Activated T-helper 1 cell treated with anti-CD3 and anti-CD28 coated beads, Interleukin-2, amount 50 U/mL, for 16 hours (primary cell): ENCODE measurements around the gene CCDC179.

Source experiments
- DNase-seq, 2 donors: peaks; one replicate each; pipeline ENCODE4 v3.0.0-alpha.2; 2020; ENCODE audit warnings: low read depth in 1 of 2, low spot score in 1 of 2

CCDC179 gene

DNA sequence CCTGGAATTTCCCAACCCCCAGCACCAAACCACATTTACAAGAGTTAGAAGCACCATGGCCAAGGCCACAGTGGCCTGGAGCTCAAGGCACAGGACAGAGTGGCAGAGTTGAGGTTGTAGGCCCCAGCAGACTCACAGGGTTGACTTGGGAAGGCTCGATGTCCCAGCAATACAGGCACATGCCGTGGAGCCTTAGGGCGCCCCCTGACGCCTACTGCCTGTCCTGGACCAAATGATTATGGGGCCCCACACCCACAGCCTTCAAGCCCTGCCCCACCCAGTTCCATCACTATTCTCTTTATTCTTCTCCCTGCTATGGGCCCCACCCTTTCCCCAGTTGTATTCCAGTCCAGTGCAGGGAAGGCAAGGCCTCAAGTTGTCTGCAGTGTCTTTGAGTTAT, at the start of gene CCDC179:
Gene CCDC179, minus strand, starts transcription at position 234 of the 400 bp plus-strand sequence. Its CDS starts 53 bp downstream, at position 181.
- no peak for DNase-seq

DNA sequence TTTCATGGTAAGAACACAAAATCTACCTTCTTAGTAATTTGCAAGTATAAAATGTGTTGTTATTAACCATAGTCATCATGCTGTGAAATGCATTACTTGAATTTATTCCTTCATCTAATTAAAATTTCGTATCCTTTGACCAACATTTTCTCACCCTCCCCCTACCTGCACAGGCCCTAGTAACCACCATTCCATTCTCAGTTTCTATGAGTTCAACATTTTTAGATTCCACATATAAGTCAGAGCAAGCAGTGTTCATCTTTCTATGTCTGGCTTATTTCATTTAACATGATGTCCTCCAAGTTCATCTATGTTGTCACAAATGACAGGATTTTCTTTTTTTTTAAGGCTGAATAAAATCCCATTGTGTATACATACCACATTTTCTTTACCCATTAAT, 43.5 kb upstream of the CCDC179 start:
- DNase-seq, result no peak

DNA sequence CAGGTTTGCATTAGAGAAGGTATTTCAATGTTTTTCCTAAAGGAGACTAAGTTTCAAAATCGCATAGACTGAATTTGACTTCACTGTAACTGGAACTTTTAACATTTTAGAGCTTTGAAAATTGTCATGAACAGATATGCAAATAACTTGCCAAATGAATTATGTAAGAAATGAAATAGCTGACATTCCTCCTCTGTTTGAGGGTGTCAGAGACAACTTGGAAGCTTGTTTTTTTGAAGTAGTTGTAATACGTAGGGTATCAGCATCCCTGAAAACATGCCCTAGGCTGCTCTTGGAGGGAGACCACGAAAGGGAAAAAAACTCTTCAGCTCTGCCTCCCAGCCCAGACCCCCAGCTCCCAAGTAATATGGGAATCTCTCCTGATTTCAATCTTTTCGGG, 41.3 kb upstream of the CCDC179 start:
- DNase-seq, result no peak

DNA sequence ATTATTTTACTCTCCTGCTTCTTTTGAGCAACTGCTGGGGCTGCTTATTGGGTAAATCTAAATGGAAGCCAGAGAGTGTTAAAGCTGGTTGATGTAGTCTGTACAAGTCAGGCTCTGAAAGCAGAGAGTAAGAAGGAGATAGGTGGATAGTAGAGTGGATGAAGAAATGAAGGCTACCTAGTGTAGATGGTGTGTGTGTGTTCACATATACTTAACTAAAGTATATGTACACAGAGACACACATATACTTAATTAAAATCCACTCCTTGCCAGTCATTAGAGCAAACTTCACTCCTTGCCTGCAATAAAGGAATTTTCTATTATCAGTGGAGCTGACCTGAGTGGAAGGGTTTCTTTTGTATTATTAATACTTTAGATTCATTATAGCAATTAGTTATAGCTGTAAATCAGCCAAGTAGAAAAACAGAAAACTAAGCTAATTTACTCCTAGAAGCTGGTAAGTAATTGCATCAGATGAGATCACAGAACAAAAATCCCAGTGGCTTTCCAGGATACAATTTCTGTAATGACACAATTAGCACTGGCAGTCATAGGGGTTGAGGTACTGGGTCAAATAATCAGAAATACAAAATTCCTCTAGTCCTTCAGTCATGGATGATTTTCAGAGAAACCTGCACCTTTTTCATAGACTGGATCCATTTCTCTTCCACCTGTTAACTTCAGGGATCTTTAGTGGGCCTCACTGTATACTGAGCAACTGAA, 40.7 kb upstream of the CCDC179 start:
- no peak for DNase-seq

DNA sequence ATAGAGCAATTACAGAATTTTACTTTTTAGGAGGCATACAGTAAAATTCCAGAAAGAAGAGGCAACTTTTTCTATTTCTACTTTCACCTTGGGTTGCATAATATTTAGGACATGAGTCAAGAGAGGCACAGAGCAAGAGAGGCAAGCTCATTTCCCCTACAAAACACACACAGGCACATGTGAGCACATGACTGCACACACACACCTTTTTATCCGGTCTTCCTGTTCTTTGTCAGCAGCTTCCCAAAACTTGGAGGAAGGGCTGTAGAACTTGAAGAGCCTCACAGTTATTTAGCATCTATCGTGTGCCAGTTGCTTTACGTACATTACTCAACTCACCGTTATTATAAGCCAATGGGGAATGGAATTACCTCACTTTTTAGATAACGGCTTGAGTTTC, 37.8 kb upstream of the CCDC179 start:
- DNase-seq, result no peak

DNA sequence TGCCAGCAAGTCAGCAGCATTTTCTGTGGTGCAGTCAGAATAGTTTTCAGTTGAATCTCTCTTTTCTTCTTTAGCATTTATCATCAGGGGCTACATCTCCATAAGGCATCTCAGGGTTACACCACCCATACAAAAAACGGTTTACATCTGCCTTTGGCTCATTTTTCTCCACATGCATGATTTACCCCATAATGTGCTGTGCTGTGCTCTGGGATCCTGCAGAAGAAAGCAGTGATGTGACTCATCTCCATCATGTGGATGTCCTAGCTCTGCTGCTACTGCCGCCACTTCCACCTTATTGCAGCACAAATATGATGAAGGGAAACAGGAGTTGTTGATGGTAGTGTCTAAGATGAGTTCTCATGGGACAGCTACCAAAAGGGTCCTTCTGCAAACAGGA, 30.0 kb upstream of the CCDC179 start:
- no peak for DNase-seq

DNA sequence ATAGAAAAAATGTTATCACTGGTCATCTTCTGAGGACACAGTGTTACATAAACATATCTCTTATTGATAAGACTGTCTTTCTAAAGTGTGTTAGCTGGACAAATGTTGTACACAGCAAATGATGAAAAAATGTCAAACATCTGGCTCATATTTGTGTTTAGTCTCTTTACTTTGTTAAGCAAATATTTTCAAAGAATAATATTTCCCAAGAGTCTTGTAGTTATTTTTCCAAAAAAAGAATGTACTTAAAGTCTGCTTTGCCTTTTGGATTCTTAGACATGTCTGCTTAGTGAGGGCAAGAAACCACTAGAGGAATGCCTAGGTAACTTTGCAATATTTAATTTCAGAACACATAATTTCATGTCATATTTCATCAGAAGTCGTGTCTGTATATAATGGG, 23.9 kb upstream of the CCDC179 start:
- no peak for DNase-seq

DNA sequence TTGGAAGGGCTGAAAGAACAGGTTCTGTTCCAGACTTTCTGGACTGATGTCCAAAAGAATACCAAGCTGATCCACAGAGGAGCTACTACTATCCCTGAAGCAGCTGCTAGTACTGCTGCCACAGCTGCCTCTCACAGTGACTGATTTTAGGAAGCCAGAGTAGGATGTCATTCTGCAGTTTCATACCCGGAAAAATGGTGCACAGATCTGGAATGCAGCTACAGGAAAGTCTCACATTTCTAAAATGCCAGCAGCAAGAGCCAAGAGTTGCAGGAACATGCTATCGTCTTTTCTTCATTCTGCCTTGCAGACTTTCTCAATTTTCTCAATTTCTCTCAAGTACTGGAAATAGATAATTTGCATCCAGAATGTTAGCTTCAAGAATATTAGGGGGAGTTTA, 19.4 kb upstream of the CCDC179 start:
- DNase-seq, result no peak

DNA sequence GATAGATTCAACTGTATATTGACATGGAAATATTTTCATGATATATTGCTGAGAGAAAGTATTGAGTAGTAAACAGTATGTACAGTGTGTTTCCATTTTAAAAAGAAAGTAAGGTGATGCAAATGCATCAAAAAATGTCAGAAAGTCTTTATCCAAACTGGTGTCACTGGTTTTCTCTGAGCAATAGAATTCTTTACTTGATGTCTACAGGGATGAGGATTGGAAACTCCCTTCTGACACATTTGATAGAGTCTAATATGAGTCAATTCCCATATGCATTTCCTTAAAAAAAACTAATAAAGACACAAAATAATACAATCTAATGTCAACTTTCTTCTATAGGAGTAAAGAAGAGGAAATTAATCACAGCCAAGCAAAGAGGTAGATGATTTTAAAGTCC, 18.3 kb upstream of the CCDC179 start:
- no peak for DNase-seq

DNA sequence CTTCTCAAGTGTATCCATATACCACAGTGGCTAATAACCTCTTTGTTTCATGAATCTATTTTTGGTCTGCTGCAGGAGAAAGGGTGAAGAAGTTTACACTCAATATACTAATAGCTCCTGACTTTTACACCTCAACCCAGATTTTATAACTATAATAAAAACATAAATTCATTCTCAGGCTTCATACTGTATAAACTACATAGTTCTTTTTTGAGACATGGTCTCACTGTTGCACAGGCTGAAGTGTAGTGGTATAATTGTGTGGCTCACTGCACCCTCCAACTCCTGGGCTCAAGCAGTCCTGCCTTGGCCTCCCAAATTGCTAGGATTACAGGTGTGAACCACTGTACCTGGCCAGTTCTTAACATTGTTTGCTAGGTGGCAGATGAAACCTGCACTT, 17.8 kb upstream of the CCDC179 start:
- DNase-seq, result no peak

DNA sequence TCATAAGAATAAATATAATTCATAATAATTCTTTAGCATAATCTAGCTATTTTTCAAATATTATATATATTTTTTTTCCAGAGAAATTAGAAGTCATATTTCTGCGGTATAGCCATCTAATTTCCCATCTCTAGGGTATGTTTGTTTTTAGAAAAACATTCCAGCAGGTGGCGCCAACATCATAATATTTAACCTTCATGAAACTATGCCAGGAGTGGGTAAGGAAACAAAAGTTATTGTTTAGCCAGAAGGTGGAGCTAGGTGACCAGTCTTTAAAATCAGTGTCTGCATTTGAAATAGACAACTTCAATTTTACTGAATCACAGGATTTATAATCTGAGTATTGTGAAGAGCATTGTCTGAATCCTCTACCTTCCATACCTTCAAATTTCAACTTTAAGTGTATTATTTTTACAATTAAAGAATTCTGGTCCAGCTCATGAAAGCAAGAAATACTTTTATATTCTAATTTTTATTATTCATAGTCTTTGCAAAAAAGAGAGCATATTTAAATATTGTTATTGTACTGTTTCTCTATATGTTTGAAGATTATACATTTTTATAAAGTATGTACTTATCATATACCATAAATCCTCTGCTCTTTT, 15.7 kb upstream of the CCDC179 start:
- peak in 1 of 2 donors; percentile 4 for DNase-seq

DNA sequence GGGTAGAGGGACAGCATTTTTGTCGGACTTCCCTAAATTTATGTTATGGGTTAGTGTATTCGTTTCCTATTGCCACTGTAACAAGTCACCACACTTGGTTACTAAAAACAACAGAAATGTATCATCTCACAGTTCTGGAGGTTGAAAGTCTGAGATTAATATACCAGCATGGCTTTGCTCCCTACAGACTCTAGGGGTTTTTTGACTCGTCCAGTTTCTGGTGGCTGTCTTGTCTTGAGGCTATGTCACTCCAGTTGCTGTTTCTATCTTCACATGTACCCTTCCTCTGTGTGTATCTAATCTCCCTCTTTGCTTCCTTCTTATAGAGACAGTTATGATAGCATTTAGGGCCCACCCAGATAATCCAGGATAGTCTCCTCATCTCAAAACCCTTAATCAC, 9.1 kb upstream of the CCDC179 start:
- DNase-seq, result no peak

DNA sequence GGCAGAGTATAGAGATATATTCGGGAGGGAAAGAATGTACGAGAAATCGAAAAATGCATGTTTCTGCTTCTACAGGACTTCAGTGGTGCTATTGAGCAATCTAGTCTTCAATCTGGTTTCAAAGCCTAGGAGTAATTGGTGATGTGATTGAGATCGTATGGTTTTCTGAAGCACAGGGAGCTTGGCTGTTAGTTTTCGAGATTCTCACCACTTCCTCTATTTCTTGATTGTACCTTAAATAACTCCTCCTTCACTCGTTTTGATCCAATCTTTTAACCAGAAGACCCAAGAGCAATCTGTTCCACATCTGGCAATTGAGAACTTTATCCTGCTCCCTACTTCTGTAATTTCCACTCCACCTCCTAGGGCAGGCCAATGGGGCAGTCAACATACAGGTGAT, 518 bp downstream of the CCDC179 start:
- no peak for DNase-seq

DNA sequence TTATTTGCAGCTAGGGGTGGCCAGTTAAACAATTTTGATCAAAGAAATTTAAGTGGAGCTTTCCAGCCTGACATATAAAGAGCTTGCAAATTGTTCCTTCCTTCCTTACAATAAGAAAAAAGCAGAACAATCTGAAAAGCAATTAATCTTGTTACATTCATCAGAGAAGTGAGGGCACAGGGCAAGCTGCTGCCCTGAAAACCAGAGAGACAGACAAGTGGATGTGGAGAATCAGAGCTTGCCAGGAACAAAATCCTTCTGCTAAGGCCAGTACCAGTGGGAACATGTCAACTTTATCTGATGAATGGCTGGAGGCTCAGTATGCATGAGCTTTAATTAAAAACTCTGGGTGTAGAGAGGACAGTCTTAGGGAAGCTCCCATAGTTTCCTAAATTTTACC, 8.8 kb downstream of the CCDC179 start:
- no peak for DNase-seq

DNA sequence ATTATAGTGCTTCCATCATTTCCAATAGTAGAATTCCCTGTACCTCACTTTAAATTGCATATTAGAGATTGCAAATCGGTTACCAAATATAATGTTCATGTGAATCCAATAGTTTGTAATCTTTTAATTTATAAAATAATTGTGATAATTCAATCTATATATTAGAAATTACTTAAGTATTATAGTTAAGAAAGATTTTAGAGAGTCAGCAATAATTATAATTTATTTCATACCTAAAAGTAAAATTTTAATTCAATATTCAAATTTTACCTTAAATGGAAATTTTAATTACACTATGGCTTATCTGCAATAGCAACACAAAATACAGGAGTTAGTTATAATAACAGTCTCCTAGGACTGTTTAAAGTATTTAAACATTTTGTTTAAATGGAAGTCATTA, 13.5 kb downstream of the CCDC179 start:
- no peak for DNase-seq

DNA sequence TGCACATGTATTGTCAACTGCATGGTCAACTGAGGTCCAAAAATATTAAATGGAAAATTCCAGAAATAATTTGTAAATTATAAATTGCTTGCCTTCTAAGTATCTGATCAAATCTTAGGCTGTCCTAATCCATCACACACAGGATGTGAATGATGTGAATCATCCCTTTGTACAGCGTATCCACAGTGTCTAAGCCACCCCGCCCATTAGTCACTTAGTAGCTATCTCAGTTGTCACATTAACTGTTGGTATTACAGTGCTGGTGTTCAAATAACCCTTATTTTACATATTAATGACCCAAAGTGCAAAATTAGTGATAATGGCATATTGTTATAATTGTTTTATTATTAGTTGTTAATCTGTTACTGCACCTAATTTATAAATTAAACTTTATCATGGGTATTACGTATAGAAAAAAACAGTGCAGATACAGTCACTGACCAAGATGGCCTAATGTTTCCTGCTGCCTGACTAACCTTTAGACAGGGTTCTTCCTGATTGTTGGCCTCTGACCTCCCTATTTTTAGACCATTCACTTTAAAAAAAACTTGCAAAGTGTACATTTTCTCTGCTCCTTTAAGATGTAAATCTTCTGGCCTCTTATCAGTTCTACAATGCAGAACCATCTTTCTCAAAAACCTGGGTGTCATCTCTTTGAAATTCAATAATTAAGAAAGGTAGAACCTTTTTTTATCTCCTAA, 27.8 kb downstream of the CCDC179 start:
- DNase-seq, result no peak

DNA sequence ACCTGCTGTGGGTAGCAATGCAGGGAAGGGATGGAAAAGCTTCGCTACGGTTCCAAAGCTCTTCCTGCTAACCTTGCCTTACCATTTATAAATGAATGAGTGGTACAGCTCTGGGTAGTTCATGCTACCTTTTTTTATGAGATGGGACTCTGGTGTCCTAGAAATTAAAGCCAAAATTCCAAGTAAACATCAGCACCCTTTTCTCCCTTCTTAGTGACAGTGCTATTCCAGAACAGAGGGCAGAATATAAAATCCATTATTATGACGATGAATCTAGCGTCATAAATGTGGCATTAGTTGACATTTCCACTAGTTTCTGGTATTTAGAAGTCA, 30.2 kb downstream of the CCDC179 start:
- no peak for DNase-seq

DNA sequence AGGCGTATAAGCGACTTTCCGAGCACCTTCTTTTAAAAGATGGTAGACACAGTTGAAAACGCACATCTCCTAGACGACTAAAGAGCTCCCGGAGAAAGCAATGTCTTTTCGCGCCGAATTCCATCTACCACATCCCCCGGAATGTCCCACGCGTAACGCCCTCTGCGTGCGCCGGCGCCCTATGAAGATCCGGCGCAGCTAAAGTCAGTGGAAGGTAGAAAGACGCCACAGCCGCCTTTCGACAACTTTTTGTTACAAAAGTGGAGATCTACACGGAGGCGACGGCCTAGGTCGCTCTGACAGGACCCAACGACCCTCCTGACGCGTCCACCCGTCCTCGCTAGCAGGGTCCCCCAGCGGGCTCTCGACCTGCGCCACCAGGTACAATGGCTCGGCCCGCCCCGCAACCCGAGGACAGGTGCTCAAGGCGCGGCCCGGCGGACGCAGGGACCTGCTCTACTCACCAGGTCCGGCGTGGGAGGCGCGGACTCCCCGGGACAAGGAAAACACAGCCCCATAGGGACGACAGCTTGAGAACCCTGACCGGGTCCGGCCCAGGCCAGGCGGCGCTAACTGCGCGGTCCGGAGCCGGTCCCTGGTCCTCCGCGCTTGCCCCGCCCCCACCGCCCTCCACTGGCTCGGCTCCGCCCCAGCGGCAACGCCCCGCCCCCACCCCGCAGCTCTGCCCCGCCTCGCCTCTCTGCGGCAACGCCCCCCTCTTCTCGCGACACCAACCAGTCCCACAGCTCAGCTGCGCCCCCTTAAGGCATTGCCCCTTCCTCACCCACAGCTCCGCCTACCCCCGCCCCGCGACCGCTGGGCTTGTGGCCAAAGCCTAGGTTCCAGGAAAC, 30.8 kb downstream of the CCDC179 start, which contains the start of gene SVIP:
Gene SVIP, minus strand, starts transcription at position 571 of the 851 bp plus-strand sequence. Its CDS starts 53 bp downstream, at position 518.
- DNase-seq, result peak; percentile 88 to 89

DNA sequence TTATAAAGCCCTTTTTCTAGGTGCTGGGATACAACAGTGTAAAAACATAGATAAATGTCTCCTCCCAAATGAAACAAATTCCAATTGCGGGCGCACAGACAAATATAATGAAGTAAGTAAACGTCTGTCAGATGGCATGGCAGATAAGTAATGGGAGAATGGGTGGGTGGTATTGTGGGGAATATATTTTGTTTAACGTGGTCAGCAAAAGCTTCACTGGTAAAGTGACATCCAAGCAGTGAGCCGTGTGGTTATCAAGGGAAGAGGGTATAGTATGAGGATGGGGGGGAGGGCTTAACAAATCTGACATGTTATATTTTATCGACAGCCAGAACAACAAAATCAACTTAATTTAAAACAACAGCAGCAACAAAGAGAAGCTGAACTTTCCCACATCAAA, 31.9 kb downstream of the CCDC179 start:
- DNase-seq, result no peak

DNA sequence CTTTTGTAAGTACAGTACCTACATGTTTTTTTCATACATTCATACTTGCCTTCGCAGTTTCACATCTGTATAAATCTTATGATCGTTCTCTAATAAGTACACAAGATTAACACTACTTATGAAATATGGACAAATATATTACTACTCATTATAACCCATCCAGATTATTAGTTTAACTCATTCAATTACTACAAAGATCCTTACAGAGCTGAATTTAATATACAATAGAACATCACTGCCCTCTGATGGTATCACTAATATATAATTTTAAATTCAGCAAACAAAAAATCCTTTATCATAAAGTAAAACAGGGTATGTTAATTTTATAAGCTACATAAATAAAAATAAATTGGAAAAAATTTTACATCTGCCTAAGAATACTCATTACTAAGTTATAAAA, 38.1 kb downstream of the CCDC179 start:
- no peak for DNase-seq

DNA sequence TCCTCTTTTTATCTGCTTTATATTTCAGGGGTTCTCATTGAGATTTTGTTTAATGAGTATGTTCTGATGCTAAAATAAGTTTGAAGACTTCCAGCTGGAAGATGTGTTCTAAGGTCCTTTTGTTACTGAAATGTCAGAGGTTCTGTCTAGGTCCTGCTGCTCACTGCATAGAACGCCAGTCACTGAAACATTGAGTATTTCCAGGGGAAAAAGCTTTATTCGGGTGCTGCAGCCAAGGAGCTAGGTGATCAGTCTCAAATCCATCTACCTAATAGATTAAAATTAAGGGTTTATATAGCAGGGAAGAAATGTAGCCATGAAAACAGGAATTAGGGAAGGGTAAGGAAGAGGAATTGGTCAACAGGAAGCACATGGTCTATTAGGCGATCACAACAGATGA, 50.4 kb downstream of the CCDC179 start:
- no peak for DNase-seq
